ENCODE results near the gene HES4.
A peak's percentile ranks its signal among the peaks of the same experiment; 100 is the strongest.
"Not testable (repeated sequence)": the region's sequence is repeated elsewhere in the genome, so short reads cannot be mapped to it uniquely, and the experiment has no call there.

The HES4 gene

DNA sequence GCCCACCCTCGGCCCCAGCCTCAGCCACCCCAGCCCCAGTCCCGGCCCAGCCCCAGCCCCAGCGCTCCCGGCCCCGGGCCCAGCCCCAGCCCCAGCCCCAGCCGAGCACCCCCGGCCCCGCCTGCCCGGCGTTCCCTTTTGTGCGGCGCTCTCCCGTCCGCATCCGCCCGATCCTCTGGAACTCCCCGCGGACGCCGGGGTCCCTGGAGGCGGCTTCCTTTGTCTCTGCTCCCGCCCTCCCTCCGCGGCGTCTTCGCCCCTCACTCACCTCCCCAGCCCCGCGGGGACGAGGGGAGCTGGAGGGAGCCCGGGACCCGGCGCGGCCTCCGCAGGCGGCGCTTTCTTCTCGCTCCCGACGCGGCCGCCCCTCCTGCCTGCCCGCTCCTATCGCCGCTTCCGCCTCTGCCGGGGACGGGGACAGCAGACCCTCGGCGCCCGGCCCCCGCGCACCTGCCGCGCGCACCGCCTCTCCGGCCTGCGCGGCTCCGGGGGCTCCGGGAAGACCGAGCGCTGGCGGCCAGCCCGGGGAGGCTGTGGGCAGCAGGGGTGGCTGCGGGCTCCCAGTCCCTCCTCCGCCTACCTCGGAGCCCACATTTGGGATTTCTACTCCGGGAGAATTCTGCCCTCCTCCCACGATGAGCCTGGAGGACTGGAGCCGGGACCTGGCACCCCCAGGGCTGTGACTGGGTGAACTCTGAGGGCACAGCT is 34.0 kb upstream of the HES4 start:
- peak overlapping the region; percentile 8 for H3K4me3 ChIP-seq (ENCODE audit: low read depth, low read length)

DNA sequence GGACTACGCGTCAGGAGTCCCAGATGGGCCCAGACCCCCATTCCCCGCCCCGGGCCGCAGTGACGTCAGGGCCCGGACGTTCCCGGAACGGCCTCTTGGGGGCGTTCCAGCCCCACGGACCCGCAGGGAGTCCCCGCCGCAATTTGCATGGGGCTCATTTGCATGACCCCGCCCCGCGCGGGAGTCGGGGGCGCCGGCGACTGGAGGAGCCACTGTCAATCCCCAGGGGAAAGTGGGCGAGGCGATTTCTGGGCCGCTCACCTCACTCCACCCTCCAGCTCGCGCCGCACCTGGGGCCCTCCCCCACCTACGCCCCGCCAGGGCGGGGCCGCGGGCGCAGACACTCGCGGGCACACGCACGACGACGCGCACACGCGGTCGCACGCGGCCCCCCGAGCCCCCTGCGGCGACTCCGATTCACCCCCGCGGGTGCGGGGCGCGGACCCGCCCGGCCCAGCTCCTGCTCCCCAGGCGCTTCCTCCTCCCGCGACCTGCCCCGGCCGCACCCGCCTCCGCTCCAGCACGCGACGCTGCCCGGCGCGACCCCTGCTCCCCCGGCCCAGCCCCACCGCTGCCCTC is 33.2 kb upstream of the HES4 start:
- peak overlapping the region; percentile 27 for H3K4me3 ChIP-seq (ENCODE audit: low read depth, low read length)

DNA sequence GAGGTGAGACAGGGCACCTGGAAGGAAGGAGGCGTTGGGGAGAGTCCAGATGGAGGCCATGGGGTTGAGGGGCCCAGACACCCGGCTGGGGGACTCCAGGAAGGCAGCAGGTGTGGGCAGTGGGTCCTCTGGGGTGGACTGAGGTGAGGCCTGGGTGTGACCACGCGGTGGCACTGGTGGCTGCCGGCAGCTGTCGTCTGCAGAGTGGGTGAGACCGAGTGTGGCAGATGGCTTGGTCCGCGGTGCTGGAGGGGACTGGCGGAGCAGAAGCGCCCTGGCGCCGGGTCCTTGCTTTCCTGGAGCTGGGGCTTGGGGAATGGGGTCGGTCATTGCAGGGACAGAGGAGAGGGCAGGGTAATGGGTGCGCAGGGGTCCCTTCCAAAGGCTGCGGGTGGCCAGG is 32.5 kb upstream of the HES4 start:
- H3K4me3 ChIP-seq (ENCODE audit: low read depth, low read length), result no peak overlapping the region

DNA sequence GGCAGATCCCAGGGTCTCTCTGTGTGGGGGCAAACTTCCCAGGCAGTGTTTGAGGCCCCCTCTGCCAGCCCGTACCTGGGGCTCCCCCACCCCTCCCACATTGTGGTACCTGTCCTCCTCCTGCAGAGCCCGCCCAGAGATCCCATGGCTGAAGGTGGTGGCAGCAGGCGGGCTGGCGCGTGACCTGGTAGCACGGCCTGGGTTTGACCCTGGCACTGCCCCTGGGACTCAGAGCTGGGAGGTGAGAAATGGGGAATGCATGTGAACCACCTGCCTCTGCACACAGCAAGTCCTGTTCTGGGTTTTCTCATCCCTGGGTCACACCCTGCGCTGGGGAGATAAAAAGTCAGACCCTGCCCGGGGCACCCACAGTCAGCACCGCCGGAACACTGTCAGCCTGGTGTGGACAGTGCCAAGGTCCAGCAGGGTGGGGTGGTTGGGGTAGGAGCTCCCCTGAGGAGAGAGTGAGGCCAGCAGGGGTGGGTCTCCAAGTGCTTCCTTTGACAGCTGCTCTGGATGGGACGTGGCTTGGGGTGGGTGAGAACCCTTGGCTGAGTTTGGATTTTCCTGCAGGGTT is 31.9 kb upstream of the HES4 start:
- no peak overlapping the region for H3K4me3 ChIP-seq (ENCODE audit: low read depth, low read length)

DNA sequence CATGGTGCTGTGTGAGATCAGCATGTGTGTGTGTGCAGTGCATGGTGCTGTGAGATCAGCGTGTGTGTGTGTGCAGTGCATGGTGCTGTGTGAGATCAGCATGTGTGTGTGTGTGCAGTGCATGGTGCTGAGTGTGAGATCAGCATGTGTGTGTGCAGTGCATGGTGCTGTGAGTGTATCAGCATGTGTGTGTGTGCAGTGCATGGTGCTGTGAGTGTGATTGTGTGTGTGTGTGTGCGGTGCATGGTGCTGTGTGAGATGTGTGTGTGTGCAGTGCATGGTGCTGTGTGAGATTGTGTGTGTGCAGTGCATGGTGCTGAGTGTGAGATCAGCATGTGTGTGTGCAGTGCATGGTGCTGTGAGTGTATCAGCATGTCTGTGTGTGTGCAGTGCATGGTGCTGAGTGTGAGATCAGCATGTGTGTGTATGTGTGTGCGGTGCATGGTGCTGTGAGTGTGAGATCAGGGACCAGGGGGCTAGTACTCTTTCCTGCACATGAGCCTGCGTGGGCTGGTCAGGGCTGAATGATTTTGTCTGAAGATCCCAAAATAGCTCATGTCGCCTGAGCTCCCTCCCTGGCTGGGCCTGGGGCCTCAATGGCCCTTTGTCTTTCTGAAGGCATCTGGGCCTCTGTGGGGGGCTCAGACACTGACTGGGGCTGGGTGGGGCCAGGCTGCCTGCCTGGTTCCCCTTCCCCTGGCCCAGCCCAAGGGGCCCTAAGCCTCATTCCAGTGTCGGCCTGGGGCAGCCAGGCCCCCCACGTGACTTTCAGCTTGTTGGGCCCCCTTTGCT is 31.2 kb upstream of the HES4 start:
- H3K4me3 ChIP-seq (ENCODE audit: low read depth, low read length), result not testable (repeated sequence)

DNA sequence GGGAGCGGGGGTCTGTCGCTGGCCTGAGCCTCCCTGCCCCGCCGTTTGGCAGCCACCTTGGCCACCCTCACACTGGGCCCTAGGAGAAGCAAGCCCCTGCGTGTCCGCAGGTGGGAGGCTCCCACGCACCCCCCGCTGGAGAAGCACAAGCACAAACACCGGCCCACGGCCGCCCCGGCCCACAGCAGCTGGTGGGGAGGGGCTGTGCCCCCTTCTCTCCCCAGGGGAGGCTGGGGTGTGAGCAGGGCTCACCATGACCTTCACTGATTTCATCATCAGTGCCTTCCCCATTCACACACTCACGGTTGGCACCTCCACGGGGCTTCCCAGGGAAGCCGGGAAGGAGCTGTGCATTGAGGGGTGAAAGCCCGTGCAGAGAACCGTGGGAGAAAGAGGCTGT is 27.9 kb upstream of the HES4 start:
- no peak overlapping the region for H3K4me3 ChIP-seq (ENCODE audit: low read depth, low read length)

DNA sequence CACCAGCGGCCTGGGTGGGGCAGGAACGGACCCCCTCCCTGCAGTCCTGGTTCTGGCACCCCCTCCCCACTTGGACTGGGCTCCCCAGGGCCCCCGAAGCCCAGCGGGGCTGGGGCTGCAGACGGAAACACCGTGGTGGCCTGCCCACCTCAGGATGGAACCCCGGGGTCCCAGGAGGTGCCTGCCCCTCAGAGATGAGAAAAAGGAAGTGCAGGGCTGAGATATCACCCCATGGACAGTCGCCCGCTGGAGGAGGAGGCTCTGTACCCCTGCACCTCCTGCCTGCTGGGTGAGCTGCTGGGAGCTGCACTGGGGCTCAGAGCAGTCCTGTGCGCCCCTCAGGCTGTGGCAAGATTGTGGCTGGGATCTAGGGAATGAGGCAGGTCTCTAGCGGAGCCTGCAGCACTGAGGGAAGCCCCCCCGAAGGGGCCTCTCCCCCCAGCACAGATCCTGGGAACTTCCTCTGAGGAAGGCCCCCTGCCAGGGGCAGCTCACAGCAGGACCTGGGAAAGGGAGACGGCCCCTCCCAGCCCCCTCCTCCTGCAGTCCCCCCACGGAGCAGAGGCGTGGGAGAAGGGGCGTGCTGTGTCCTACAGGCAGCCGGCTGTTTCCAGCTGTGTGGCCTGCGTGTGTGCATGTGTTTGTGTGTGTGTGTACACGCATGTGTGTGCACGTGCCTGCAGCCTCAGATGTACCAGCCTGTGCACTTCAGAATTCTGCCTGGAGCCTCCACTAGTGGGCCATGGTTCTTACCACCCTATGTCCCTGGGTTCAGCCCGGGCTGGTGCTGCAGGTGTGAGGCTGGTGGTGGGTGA is 26.9 kb upstream of the HES4 start:
- H3K4me3 ChIP-seq (ENCODE audit: low read depth, low read length), result no peak overlapping the region

DNA sequence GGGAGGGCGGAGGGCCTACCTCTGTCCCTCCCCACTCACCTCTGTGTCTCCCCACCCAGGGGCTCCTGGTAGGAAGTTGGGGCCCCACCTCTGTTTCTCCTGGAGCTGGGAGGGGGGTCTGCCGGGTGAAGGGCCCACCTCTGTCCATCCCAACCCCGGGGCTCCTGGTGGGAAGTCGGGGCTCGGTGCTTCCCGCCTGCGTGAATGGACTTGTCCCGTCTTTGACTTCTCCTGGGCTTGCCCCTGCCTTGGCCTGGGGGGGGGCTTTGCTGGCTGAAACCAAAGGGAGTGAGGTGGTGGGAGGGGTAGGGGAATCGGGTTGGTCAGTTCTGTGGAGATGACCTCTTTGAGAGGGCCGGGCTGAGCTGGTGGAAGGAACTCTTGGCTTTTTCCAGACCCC is 25.8 kb upstream of the HES4 start:
- H3K4me3 ChIP-seq (ENCODE audit: low read depth, low read length), result no peak overlapping the region

DNA sequence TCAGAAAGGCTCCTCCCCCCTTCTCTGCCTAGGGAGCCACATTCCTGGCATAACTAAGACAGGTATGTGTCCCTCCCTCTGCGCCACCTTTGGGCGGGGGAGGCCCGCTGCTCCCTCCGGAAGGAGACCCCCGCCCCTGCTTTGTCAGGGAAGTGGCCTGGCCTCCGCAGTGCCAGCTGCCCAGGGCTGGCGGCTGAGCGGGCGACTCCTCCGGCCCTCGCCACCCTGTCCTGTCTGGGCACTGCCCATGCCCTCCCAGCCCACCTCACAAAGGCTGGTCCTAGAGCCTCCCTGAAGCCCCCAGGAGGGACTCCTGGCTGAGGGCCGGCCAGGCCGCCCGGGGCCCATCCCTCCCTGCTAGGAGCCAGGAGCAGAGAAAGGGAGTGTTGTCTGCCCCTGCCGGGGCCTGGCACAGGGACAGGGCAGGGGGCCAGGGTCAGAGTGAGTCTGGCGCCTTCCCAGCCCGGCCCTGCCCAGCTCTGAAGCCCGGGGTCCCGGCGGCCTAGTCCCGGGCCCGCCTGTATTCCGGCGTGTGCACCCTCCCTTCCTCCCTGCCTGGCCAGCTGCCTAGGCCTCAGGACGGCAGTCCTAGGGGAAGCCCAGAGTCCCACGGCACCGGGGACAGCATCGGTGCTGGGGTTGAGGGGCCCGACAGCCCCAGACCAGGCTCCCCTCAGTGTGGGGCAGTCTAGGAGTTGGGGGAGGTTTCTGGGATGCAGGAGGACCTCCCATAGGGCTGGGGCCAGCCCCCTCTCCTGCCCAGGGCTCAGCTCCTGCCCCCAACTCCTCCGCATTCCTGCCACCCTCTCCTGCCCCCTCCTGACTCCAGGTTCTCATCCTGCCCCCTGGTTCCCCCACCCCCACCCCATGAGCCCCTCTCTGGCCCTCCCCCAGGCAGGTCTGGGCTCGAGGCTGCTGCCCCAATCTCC is 25.1 kb upstream of the HES4 start:
- no peak overlapping the region for H3K4me3 ChIP-seq (ENCODE audit: low read depth, low read length)

DNA sequence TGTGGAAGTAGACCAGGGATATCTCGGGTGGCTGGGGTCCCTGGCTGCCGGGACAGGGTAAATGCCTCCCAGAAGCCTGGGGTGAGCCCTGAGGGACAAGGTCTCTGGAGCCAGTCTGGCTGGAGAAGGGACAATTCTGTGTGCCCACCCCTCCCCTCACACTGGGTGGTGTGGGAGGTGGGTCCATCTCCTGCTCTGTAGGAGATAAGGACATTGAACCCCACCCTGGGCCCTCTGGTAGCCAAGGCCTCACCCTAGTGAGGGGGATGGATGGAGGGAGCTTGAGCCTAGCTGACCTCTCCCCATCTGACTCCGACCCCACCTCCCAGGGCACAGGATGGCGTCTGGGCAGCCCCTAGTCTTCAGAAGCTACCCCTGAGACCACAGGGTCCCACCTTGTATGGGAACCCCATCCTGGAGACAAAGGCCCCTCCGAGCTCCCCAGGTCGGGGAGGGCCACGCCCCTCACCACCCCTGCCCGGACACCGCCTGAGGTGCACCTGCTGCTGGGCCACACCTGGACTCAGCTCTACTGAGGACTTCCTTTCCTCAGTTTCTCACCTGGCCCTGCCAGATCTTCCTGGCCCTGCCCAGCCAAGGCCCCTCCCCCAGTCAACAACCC is 24.4 kb upstream of the HES4 start:
- no peak overlapping the region for H3K4me3 ChIP-seq (ENCODE audit: low read depth, low read length)

DNA sequence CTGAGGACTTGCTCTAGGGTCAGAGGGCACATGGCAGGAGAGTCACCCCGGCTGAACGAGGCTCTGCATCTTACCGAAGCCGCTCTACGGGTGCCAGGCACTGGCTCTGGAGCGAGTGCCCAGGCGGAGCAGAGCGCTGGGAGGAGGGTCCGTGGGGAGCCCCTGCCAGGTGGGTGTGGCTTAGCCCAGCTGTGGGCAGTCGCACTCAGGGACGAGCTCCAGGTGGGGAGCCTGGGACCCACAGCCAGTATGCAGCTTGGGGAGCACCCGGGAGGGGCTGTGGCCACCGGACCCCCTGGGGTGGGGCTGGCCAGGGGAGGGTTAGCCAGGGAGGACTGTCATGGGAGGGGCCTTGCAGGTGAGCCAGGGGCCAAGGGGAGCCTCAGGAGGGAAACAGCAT is 23.8 kb upstream of the HES4 start:
- no peak overlapping the region for H3K4me3 ChIP-seq (ENCODE audit: low read depth, low read length)

DNA sequence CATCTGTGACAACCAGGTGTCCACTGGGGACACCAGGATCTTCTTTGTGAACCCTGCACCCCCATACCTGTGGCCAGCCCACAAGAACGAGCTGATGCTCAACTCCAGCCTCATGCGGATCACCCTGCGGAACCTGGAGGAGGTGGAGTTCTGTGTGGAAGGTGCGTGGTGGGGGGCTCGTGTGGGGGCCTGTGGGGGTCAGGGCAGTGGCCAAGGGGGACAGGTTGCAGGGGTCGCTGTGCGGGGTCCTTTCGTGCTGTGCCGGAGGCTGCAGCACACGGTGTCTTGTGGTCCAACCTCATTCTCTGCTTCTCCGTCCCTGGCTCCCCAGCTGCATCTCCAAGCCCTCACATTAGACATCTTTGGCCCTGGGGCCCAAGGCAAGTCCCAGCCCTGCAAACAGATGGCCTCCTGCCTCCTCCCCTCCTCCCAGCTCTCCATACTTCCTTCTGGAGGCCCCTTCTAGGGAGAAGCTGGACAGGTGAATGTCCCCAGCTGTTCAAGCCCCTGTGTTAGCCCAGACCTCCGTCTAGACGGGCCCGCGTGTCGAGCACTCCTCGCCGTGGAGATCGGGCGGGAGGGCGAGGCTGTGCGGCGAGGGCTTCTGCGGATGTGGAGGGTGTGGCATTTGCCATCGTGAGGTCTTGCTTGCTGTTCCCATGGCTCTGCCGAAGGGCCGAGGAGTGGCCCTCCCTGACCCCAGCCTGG is 22.6 kb upstream of the HES4 start:
- H3K4me3 ChIP-seq (ENCODE audit: low read depth, low read length), result no peak overlapping the region

DNA sequence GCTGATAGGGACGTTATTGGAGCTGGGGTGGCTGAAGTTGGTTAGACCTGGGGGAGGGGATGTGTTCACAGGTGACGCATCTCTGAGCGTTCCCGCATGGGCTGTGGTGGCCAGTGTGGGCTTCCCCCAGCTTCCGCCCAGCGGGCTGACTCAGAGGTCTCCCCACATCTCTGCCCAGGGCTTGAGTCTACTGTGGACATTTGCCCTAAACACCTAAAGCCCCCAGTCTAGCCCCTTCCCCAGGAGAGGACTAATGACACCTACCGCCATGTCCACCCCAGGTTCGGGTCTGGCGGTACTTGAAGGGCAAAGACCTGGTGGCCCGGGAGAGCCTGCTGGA is 22.0 kb upstream of the HES4 start:
- no peak overlapping the region for H3K4me3 ChIP-seq (ENCODE audit: low read depth, low read length)

DNA sequence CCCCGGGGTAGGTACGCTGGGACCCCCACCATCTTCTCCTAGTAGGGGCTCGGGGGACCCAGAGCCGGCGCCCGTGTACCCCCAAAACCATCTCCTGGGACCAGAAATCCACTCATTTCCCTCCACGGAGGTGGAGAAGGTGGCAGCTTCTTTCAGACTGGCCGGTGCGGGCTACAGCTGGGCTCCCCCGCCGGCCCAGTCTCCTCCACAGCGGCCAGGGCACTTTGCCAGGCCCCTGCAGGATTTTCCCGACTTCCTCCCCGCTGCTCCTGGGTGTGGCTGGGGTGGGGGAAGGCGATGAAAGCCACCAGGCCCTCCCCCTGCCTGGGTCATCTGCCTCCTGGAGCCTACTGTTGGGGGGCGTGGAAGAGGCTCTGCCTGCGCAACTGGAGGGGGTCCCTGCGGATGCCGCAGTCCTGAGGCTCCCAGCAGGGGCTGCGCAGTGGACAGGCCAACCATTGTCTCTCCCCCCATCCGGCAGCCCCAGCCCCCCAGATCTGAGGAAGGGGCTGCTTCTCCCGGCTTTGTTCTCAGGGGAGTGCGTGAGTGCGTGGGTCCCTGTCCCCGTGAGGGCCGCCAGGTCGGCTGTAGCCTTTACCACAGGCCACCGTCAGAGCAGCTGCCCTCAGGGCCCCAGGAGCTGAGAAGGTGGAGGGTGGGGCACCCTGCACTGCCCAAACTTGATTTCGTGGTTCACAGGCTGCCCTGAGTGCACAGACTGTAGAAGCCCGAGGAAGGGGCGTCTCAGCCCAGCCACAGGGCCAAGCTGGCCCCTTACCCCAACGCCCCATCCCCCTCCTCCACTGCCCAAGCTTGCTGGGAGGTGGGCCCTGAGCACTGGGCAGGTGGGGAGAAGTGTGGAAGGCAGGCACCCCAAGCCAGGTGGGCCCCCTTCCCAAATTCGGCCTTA is 21.4 kb upstream of the HES4 start:
- peak overlapping the region; percentile 47 for H3K4me3 ChIP-seq (ENCODE audit: low read depth, low read length)

DNA sequence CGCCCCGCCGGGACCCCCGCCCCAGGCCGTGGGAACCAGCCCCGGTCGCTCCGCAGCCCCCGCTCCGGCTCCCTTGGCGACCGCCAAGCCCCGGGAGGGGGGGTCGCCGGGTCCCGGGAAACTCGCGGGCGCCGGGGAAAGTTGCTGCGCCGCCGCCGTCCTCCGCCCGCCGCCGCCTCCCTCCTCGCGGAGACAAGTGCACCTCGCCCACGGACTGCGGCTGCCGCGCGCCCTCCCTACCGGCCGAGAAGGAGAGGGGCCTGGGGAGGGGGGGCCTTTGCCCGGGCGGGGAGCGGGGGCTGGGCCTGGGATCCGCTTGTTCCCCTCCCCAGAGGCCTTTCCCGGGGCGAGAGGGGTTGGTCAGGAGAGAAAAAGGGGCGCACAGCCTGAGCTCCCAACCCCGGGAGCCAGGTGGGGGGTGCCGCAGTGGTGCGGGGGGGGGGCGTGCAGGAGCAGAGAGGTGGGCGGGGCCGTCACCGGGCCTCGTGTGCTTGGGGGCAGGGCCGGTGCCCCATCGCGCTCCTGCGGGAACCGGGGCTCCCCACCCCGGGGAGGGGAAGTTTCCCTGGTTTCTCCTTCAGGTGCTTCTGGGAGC is 20.6 kb upstream of the HES4 start:
- peak overlapping the region; percentile 70 for H3K4me3 ChIP-seq (ENCODE audit: low read depth, low read length)

DNA sequence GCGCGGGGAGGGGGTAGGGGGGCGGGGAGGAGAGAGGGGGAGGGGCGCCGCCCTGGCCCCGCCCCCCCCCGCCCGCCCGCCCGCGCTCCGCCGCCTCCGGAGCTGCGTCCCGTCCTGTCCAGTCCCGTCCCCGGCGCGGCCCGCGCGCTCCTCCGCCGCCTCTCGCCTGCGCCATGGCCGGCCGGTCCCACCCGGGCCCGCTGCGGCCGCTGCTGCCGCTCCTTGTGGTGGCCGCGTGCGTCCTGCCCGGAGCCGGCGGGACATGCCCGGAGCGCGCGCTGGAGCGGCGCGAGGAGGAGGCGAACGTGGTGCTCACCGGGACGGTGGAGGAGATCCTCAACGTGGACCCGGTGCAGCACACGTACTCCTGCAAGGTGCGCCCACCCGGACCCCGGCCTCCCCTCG is 20.1 kb upstream of the HES4 start, which contains the start of gene AGRN:
Gene AGRN, plus strand, starts transcription at position 121 of the 405 bp plus-strand sequence. Its CDS starts 53 bp downstream, at position 174.
- peak within 1 kb of the TSS; percentile 70 for H3K4me3 ChIP-seq (ENCODE audit: low read depth, low read length)

Data from iPS-11a (cell line).